ENCODE data around the gene WBP1.
"Not testable (repeated sequence)": the region's sequence is repeated elsewhere in the genome, so short reads cannot be mapped to it uniquely, and the experiment has no call there.

The WBP1 gene

DNA sequence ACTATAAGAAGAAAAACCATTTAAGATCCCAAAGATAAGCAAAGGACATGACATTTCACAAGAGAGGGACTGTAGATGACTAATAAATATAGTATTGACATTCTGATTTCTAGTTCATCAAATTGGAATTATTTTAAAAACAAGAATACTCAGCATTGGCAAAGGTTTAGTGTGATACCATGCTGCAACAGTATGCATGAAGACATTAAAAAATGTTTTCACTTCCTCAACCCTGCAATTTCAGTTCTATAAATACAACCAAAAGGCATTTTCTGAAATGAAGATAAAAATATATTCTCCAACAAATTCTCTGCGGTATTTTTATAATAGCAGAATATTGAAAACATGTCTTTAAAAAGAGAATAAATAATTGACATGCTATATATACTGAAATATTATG lies 38.9 kb upstream of the WBP1 start:
- Histone ChIP-seq H2AFZ (ENCODE audit: low read length) (no peak overlapping the region), H3K36me3 (ENCODE audit: insufficient read depth, low read length) (no peaks in the 10 kb centered on the region), H3K9ac (ENCODE audit: low read length) (no peak overlapping the region), H4K20me1 (ENCODE audit: insufficient read depth, low read length) (no peaks in the 10 kb centered on the region), H3K27me3 (ENCODE audit: insufficient read depth, low read length) (peaks cover 5% of the 10 kb centered on the region; the same call in 1 of the 2 replicates), H3K4me3 (ENCODE audit: low read depth, low read length, poor library complexity, severe bottlenecking) (no peak overlapping the region), H3K9me3 (ENCODE audit: low read length) (no peaks in the 10 kb centered on the region), H3K27ac (ENCODE audit: low read depth, low read length, poor library complexity, severe bottlenecking) (no peak overlapping the region), H3F3A (ENCODE audit: insufficient read depth, low read length) (no peaks in the 10 kb centered on the region), H3K9me2 (ENCODE audit: low read depth, low read length) (no peaks in the 10 kb centered on the region), H3K4me1 (ENCODE audit: insufficient read depth, low read length, severe bottlenecking) (peaks cover 22% of the 10 kb centered on the region), H3K79me2 (ENCODE audit: insufficient read depth, low read length) (no peaks in the 10 kb centered on the region), H3K4me2 (ENCODE audit: low read length) (no peak overlapping the region)
- TF ChIP-seq, protein P1, sequence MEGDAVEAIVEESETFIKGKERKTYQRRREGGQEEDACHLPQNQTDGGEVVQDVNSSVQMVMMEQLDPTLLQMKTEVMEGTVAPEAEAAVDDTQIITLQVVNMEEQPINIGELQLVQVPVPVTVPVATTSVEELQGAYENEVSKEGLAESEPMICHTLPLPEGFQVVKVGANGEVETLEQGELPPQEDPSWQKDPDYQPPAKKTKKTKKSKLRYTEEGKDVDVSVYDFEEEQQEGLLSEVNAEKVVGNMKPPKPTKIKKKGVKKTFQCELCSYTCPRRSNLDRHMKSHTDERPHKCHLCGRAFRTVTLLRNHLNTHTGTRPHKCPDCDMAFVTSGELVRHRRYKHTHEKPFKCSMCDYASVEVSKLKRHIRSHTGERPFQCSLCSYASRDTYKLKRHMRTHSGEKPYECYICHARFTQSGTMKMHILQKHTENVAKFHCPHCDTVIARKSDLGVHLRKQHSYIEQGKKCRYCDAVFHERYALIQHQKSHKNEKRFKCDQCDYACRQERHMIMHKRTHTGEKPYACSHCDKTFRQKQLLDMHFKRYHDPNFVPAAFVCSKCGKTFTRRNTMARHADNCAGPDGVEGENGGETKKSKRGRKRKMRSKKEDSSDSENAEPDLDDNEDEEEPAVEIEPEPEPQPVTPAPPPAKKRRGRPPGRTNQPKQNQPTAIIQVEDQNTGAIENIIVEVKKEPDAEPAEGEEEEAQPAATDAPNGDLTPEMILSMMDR (IDR thresholded peaks at IDR 0.05; ENCODE audit: low read length), result no peak
- no peak for TF ChIP-seq EZH2 (IDR thresholded peaks at IDR 0.05; ENCODE audit: borderline replicate concordance, low read length)

DNA sequence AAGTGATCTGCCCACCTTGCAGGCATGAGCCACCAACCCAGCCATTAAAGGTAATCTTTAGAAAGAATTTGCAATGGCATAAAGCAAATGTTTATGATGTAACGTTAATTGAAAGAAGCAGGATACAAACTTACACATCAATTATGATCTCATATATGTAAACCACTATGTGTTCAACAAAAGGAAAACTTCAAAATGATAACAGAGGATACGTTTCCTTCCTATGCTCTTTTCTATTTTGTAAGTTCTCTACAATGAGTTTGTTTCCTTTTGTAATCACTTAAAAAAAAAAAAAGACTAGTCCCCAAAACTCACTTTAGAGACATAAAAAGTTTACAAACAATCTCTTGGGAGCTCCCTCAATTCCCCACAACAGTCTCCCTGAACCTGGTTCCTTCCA lies 38.2 kb upstream of the WBP1 start:
- Histone ChIP-seq H3K4me1 (ENCODE audit: insufficient read depth, low read length, severe bottlenecking) (peaks cover 22% of the 10 kb centered on the region), H3K9me2 (ENCODE audit: low read depth, low read length) (no peaks in the 10 kb centered on the region), H3K9me3 (ENCODE audit: low read length) (no peaks in the 10 kb centered on the region), H3K4me3 (ENCODE audit: low read depth, low read length, poor library complexity, severe bottlenecking) (no peak overlapping the region), H3K27me3 (ENCODE audit: insufficient read depth, low read length) (peaks cover 5% of the 10 kb centered on the region; the same call in 1 of the 2 replicates), H3K4me2 (ENCODE audit: low read length) (peak overlapping the region; percentile 84; the same call in 1 of the 2 replicates), H3K79me2 (ENCODE audit: insufficient read depth, low read length) (no peaks in the 10 kb centered on the region), H4K20me1 (ENCODE audit: insufficient read depth, low read length) (no peaks in the 10 kb centered on the region), H3K27ac (ENCODE audit: low read depth, low read length, poor library complexity, severe bottlenecking) (no peak overlapping the region), H3F3A (ENCODE audit: insufficient read depth, low read length) (no peaks in the 10 kb centered on the region), H3K9ac (ENCODE audit: low read length) (no peak overlapping the region), H2AFZ (ENCODE audit: low read length) (no peak overlapping the region), H3K36me3 (ENCODE audit: insufficient read depth, low read length) (no peaks in the 10 kb centered on the region)
- TF ChIP-seq, protein P1 (IDR thresholded peaks at IDR 0.05; ENCODE audit: low read length), result no peak
- TF ChIP-seq EZH2 (IDR thresholded peaks at IDR 0.05; ENCODE audit: borderline replicate concordance, low read length), result no peak

DNA sequence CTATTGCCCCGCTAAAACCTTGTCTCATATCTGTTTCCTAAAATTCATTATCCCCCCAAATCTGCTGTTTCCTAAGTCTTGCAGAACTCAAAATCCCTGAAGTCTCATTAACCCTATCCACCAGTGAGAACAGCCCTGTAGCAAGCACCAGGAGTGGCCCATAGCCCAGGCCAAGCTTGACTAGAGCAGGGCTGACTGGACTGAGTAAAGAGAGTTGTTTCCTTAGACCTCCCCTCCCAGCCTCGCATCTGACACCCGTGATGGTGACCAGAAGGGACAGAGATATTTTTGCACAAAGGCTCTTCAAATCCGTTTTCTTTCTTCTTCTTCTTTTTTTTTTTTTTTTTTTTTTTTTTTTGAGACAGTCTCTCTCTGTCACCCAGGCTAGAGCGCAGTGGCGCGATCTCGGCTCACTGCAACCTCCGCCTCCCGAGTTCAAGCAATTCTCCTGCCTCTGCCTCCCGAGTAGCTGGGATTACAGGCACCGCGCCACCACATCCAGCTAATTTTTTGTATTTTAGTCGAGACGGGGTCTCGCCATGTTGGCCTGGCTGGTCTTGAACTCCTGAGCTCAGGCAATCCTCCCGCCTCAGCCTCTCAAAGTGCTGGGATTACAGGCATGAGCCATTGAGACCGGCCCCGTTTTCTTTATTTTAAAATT lies 37.7 kb upstream of the WBP1 start:
- H4K20me1 ChIP-seq (ENCODE audit: insufficient read depth, low read length); H3K27ac ChIP-seq (ENCODE audit: low read depth, low read length, poor library complexity, severe bottlenecking); H3K9me2 ChIP-seq (ENCODE audit: low read depth, low read length); H3F3A ChIP-seq (ENCODE audit: insufficient read depth, low read length); H3K9me3 ChIP-seq (ENCODE audit: low read length); H3K36me3 ChIP-seq (ENCODE audit: insufficient read depth, low read length); H3K27me3 ChIP-seq (ENCODE audit: insufficient read depth, low read length); H3K79me2 ChIP-seq (ENCODE audit: insufficient read depth, low read length); H2AFZ ChIP-seq (ENCODE audit: low read length): not testable (repeated sequence)
- peak overlapping the region; percentile 68 for H3K4me3 ChIP-seq (ENCODE audit: low read depth, low read length, poor library complexity, severe bottlenecking)
- peaks cover 22% of the 10 kb centered on the region for H3K4me1 ChIP-seq (ENCODE audit: insufficient read depth, low read length, severe bottlenecking)
- H3K4me2 ChIP-seq (ENCODE audit: low read length), result peak overlapping the region; percentile 84
- H3K9ac ChIP-seq (ENCODE audit: low read length), result peak overlapping the region; percentile 55; the same call in 1 of the 2 replicates

Data from OCI-LY1 (cell line).